Fibroblast of skin of abdomen (primary cell): ENCODE results near the gene MFN1. TPM values are rescaled to one million over a fixed set of nuclear protein-coding genes. Genes with fewer than 3 reads are reported as not detected.
"Not testable (repeated sequence)": the region's sequence is repeated elsewhere in the genome, so short reads cannot be mapped to it uniquely, and the experiment has no call there.

Experiments used
- DNase-seq: peaks from one replicate; pipeline ENCODE4 v3.0.0-alpha.2; 2013
- polyA plus RNA-seq, 2 experiments: library from polyadenylated mRNA; unstranded; fragments of 120-200 nt; gene quantifications; one replicate each; pipeline ENCODE4 v1.2.1, GENCODE V29; 2013; ENCODE audit not compliant: insufficient read length in 2 of 2

MFN1 gene
- polyA plus RNA-seq (2013, experiment 1 of 2; ENCODE audit: insufficient read length), result 34.9 TPM
- polyA plus RNA-seq (2013, experiment 2 of 2; ENCODE audit: insufficient read length), result 34.1 TPM

GRCh38 chr3:179347345-179348194 lies at the start of gene MFN1:
TSS of gene MFN1 (plus strand) at chr3:179347709. CDS start at chr3:179348852, 1,143 bp downstream.
- DNase-seq, result peak; percentile 96

- DNase-seq, result no peak
Observed at GRCh38 chr3:179297971-179298725, 49.4 kb upstream of the MFN1 start.

- DNase-seq, result no peak
Observed at GRCh38 chr3:179299316-179299715, 48.2 kb upstream of the MFN1 start.

GRCh38 chr3:179299999-179300613 lies 47.4 kb upstream of the MFN1 start:
- DNase-seq, result no peak

GRCh38 chr3:179301645-179302044 lies 45.9 kb upstream of the MFN1 start:
- no peak for DNase-seq

GRCh38 chr3:179302111-179302510 lies 45.4 kb upstream of the MFN1 start:
- DNase-seq, result no peak

GRCh38 chr3:179304605-179305004 lies 42.9 kb upstream of the MFN1 start:
- DNase-seq, result no peak

GRCh38 chr3:179307362-179307761 lies 40.1 kb upstream of the MFN1 start:
- not testable (repeated sequence) for DNase-seq

GRCh38 chr3:179308001-179308400 lies 39.5 kb upstream of the MFN1 start:
- DNase-seq, result no peak

- no peak for DNase-seq
Observed at GRCh38 chr3:179309225-179310078, 38.1 kb upstream of the MFN1 start.

GRCh38 chr3:179318876-179319275 lies 28.6 kb upstream of the MFN1 start:
- DNase-seq, result no peak

- DNase-seq, result peak; percentile 40
Observed at GRCh38 chr3:179321668-179322285, 25.7 kb upstream of the MFN1 start.

GRCh38 chr3:179322286-179323196 lies 25.0 kb upstream of the MFN1 start, which contains the start of gene ZNF639:
TSS of gene ZNF639 (plus strand) at chr3:179323031. CDS start at chr3:179328294, 5,263 bp downstream.
- DNase-seq, result peak; percentile 91

GRCh38 chr3:179323197-179324110 lies 24.1 kb upstream of the MFN1 start:
- DNase-seq, result peak; percentile 75

- DNase-seq, result peak; percentile 13
Observed at GRCh38 chr3:179324270-179324754, 23.2 kb upstream of the MFN1 start.

- DNase-seq, result no peak
Observed at GRCh38 chr3:179330438-179330837, 17.1 kb upstream of the MFN1 start.

- DNase-seq, result no peak
Observed at GRCh38 chr3:179332240-179332639, 15.3 kb upstream of the MFN1 start.

- no peak for DNase-seq
Observed at GRCh38 chr3:179333084-179333483, 14.4 kb upstream of the MFN1 start.

GRCh38 chr3:179336345-179336929 lies 11.1 kb upstream of the MFN1 start:
- no peak for DNase-seq
